ENCODE measurements around the gene CROCC2. TPM values are rescaled to one million over a fixed set of nuclear protein-coding genes. Genes with fewer than 3 reads are reported as not detected.

Gene CROCC2
- total and polyA plus RNA-seq, 2 of the 13 experiments (the other 11 are each of a cell fraction or from before 2014, with no cell fraction given): not detected

DNA sequence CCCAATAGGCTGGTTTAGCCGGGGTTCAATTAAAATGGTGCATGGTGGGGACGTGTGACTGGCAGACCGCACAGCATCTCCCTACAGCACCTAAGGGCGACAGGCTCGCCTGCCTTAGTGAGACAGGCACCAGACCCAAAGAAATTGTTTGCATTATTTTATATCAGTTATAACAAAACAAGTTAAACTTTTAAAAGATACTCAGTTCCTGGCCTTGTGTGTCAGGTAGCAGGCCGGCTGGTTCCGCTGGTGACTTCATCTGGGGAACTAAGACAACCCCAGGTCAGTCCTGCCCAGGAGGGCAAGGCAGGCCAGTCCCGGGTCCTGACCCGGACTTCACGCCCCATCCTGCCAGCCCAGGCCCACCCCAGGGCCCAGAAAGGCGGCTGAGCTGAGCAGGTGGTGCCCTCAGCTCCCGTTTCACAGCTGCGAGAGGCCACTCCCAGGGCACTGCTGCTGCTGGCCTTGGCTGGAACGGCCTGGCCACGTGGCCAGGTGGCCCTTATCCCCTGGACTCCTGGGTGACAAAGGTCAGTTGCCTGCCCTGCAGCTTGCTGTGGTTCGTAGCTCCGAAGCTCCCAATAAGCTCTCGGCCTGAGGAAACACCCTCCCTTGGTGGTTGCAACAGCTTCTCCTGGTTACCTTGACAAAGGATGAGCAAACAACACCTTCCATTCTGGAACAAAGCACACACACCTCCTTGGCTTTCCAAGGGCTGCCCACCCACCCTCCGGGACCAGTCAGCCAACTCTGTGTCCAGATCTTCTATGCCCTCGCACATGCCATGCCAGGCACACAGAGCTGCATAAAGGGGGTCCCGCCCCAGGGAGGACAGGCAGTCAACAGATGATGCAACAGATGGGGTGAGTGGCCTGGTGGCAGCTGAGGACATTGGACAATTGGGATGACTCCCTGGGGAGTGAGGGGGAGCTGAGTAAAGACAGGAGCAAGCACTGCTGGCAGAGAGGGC is 48.8 kb upstream of the CROCC2 start (continued):
- TF ChIP-seq ZNF253 (CRISPR knock-in tag; IDR thresholded peaks at IDR 0.05; ENCODE audit: borderline replicate concordance) (peak; percentile 77), NCOA5 (CRISPR knock-in tag; IDR thresholded peaks at IDR 0.05) (no peak), ZNF12 (CRISPR knock-in tag; IDR thresholded peaks at IDR 0.05) (peak; percentile 78; the same call in 1 of the 2 replicates), ZNF282 (IDR thresholded peaks at IDR 0.05; ENCODE audit: partially characterized antibody) (no peak), ZNF496 (CRISPR knock-in tag; IDR thresholded peaks at IDR 0.05; ENCODE audit: insufficient replicate concordance) (no peak), SP5 (CRISPR knock-in tag; IDR thresholded peaks at IDR 0.05; ENCODE audit: borderline replicate concordance, low read depth) (peak; percentile 79), MED13 (CRISPR knock-in tag; IDR thresholded peaks at IDR 0.05) (peak; percentile 41; the same call in 1 of the 2 replicates), ZNF780A (CRISPR knock-in tag; IDR thresholded peaks at IDR 0.05) (peak; percentile 97), MXI1 (IDR thresholded peaks at IDR 0.05; ENCODE audit: borderline replicate concordance, low read depth, low read length) (peak; percentile 87; the same call in 1 of the 3 replicates), YY1 (IDR thresholded peaks at IDR 0.05; ENCODE audit: insufficient read depth, insufficient replicate concordance, low read depth, low read length) (no peak), ZFP62 (CRISPR knock-in tag; IDR thresholded peaks at IDR 0.05) (no peak), ZNF614 (CRISPR knock-in tag; IDR thresholded peaks at IDR 0.05; ENCODE audit: borderline replicate concordance) (peak; percentile 82), JUNB (CRISPR knock-in tag; IDR thresholded peaks at IDR 0.05; ENCODE audit: borderline replicate concordance) (peak; percentile 76), ZSCAN20 (CRISPR knock-in tag; IDR thresholded peaks at IDR 0.05; ENCODE audit: borderline replicate concordance) (0 out of 2 replicates have a peak, but pooled peaks have one; percentile 61), KDM6A (CRISPR knock-in tag; IDR thresholded peaks at IDR 0.05; ENCODE audit: low read depth) (peak; percentile 88), SCMH1 (CRISPR knock-in tag; IDR thresholded peaks at IDR 0.05; ENCODE audit: borderline replicate concordance) (no peak), ZNF230 (CRISPR knock-in tag; IDR thresholded peaks at IDR 0.05) (peak; percentile 97), BHLHE40 (IDR thresholded peaks at IDR 0.05; ENCODE audit: low read length) (peak; percentile 77), ZNF841 (CRISPR knock-in tag; IDR thresholded peaks at IDR 0.05; ENCODE audit: borderline replicate concordance) (peak; percentile 80), SMC3 (IDR thresholded peaks at IDR 0.05; ENCODE audit: low read length) (0 out of 2 replicates have a peak, but pooled peaks have one; percentile 0)
- TF ChIP-seq, protein P1, sequence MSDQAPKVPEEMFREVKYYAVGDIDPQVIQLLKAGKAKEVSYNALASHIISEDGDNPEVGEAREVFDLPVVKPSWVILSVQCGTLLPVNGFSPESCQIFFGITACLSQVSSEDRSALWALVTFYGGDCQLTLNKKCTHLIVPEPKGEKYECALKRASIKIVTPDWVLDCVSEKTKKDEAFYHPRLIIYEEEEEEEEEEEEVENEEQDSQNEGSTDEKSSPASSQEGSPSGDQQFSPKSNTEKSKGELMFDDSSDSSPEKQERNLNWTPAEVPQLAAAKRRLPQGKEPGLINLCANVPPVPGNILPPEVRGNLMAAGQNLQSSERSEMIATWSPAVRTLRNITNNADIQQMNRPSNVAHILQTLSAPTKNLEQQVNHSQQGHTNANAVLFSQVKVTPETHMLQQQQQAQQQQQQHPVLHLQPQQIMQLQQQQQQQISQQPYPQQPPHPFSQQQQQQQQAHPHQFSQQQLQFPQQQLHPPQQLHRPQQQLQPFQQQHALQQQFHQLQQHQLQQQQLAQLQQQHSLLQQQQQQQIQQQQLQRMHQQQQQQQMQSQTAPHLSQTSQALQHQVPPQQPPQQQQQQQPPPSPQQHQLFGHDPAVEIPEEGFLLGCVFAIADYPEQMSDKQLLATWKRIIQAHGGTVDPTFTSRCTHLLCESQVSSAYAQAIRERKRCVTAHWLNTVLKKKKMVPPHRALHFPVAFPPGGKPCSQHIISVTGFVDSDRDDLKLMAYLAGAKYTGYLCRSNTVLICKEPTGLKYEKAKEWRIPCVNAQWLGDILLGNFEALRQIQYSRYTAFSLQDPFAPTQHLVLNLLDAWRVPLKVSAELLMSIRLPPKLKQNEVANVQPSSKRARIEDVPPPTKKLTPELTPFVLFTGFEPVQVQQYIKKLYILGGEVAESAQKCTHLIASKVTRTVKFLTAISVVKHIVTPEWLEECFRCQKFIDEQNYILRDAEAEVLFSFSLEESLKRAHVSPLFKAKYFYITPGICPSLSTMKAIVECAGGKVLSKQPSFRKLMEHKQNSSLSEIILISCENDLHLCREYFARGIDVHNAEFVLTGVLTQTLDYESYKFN (CRISPR knock-in tag; conservative IDR thresholded peaks at IDR 0.05): peak; percentile 98
- TF ChIP-seq, protein P2, sequence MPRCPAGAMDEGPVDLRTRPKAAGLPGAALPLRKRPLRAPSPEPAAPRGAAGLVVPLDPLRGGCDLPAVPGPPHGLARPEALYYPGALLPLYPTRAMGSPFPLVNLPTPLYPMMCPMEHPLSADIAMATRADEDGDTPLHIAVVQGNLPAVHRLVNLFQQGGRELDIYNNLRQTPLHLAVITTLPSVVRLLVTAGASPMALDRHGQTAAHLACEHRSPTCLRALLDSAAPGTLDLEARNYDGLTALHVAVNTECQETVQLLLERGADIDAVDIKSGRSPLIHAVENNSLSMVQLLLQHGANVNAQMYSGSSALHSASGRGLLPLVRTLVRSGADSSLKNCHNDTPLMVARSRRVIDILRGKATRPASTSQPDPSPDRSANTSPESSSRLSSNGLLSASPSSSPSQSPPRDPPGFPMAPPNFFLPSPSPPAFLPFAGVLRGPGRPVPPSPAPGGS (CRISPR knock-in tag; IDR thresholded peaks at IDR 0.05): peak; percentile 94
- TF ChIP-seq, protein P3, sequence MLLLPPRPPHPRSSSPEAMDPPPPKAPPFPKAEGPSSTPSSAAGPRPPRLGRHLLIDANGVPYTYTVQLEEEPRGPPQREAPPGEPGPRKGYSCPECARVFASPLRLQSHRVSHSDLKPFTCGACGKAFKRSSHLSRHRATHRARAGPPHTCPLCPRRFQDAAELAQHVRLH (CRISPR knock-in tag; IDR thresholded peaks at IDR 0.05; ENCODE audit: borderline replicate concordance, low read depth): peak; percentile 99; the same call in 1 of the 2 replicates
- TF ChIP-seq, protein P4, sequence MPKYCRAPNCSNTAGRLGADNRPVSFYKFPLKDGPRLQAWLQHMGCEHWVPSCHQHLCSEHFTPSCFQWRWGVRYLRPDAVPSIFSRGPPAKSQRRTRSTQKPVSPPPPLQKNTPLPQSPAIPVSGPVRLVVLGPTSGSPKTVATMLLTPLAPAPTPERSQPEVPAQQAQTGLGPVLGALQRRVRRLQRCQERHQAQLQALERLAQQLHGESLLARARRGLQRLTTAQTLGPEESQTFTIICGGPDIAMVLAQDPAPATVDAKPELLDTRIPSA (CRISPR knock-in tag; IDR thresholded peaks at IDR 0.05; ENCODE audit: borderline replicate concordance): peak; percentile 78; the same call in 1 of the 2 replicates

Measured in HepG2 (cell line).